ENCODE results near the gene SCN1B.

SCN1B gene

GRCh38 chr19:35066691-35067563 is 36.7 kb downstream of the SCN1B start:
- no peak overlapping the region for H3K4me3 ChIP-seq (ENCODE audit: low read length)
- H3K36me3 ChIP-seq (ENCODE audit: control insufficient read depth, insufficient read depth, low read length), result no peaks in the 10 kb centered on the region
- no peaks in the 10 kb centered on the region for H3K9me3 ChIP-seq (ENCODE audit: control insufficient read depth, low read length)
- H3K27me3 ChIP-seq (ENCODE audit: control insufficient read depth, insufficient read depth, low read length), result no peaks in the 10 kb centered on the region
- peaks cover 4% of the 10 kb centered on the region for H3K4me1 ChIP-seq (ENCODE audit: control insufficient read depth, insufficient read depth, low read length)
- H3K9ac ChIP-seq (ENCODE audit: low read length), result no peak overlapping the region

- no peaks in the 10 kb centered on the region for H3K27me3 ChIP-seq (ENCODE audit: control insufficient read depth, insufficient read depth, low read length)
- H3K36me3 ChIP-seq (ENCODE audit: control insufficient read depth, insufficient read depth, low read length), result no peaks in the 10 kb centered on the region
- peaks cover 4% of the 10 kb centered on the region for H3K4me1 ChIP-seq (ENCODE audit: control insufficient read depth, insufficient read depth, low read length)
- no peak overlapping the region for H3K9ac ChIP-seq (ENCODE audit: low read length)
- H3K9me3 ChIP-seq (ENCODE audit: control insufficient read depth, low read length), result no peaks in the 10 kb centered on the region
- H3K4me3 ChIP-seq (ENCODE audit: low read length), result no peak overlapping the region
Measured at GRCh38 chr19:35068941-35069634, 38.8 kb downstream of the SCN1B start.

GRCh38 chr19:35069696-35070095 is 39.4 kb downstream of the SCN1B start:
- H3K4me3 ChIP-seq (ENCODE audit: low read length), result no peak overlapping the region
- H3K9ac ChIP-seq (ENCODE audit: low read length), result no peak overlapping the region
- H3K4me1 ChIP-seq (ENCODE audit: control insufficient read depth, insufficient read depth, low read length), result peaks cover 4% of the 10 kb centered on the region
- no peaks in the 10 kb centered on the region for H3K9me3 ChIP-seq (ENCODE audit: control insufficient read depth, low read length)
- H3K27me3 ChIP-seq (ENCODE audit: control insufficient read depth, insufficient read depth, low read length), result no peaks in the 10 kb centered on the region
- H3K36me3 ChIP-seq (ENCODE audit: control insufficient read depth, insufficient read depth, low read length), result no peaks in the 10 kb centered on the region

- H3K36me3 ChIP-seq (ENCODE audit: control insufficient read depth, insufficient read depth, low read length), result no peaks in the 10 kb centered on the region
- no peak overlapping the region for H3K9ac ChIP-seq (ENCODE audit: low read length)
- no peaks in the 10 kb centered on the region for H3K27me3 ChIP-seq (ENCODE audit: control insufficient read depth, insufficient read depth, low read length)
- peaks cover 4% of the 10 kb centered on the region for H3K4me1 ChIP-seq (ENCODE audit: control insufficient read depth, insufficient read depth, low read length)
- no peak overlapping the region for H3K4me3 ChIP-seq (ENCODE audit: low read length)
- H3K9me3 ChIP-seq (ENCODE audit: control insufficient read depth, low read length), result no peaks in the 10 kb centered on the region
Measured at GRCh38 chr19:35070471-35070870, 40.2 kb downstream of the SCN1B start.

GRCh38 chr19:35073516-35073915 is 43.2 kb downstream of the SCN1B start:
- Histone ChIP-seq H3K4me1 (ENCODE audit: control insufficient read depth, insufficient read depth, low read length) (no peaks in the 10 kb centered on the region), H3K9ac (ENCODE audit: low read length) (no peak overlapping the region), H3K9me3 (ENCODE audit: control insufficient read depth, low read length) (no peaks in the 10 kb centered on the region), H3K27me3 (ENCODE audit: control insufficient read depth, insufficient read depth, low read length) (no peaks in the 10 kb centered on the region), H3K4me3 (ENCODE audit: low read length) (no peak overlapping the region), H3K36me3 (ENCODE audit: control insufficient read depth, insufficient read depth, low read length) (no peaks in the 10 kb centered on the region)

GRCh38 chr19:35073941-35074340 is 43.7 kb downstream of the SCN1B start:
- Histone ChIP-seq H3K36me3 (ENCODE audit: control insufficient read depth, insufficient read depth, low read length) (no peaks in the 10 kb centered on the region), H3K4me1 (ENCODE audit: control insufficient read depth, insufficient read depth, low read length) (no peaks in the 10 kb centered on the region), H3K4me3 (ENCODE audit: low read length) (no peak overlapping the region), H3K9me3 (ENCODE audit: control insufficient read depth, low read length) (no peaks in the 10 kb centered on the region), H3K9ac (ENCODE audit: low read length) (no peak overlapping the region), H3K27me3 (ENCODE audit: control insufficient read depth, insufficient read depth, low read length) (no peaks in the 10 kb centered on the region)

GRCh38 chr19:35074426-35075201 is 44.3 kb downstream of the SCN1B start:
- Histone ChIP-seq H3K9me3 (ENCODE audit: control insufficient read depth, low read length) (no peaks in the 10 kb centered on the region), H3K4me1 (ENCODE audit: control insufficient read depth, insufficient read depth, low read length) (no peaks in the 10 kb centered on the region), H3K27me3 (ENCODE audit: control insufficient read depth, insufficient read depth, low read length) (no peaks in the 10 kb centered on the region), H3K36me3 (ENCODE audit: control insufficient read depth, insufficient read depth, low read length) (no peaks in the 10 kb centered on the region), H3K9ac (ENCODE audit: low read length) (no peak overlapping the region), H3K4me3 (ENCODE audit: low read length) (no peak overlapping the region)

- Histone ChIP-seq H3K36me3 (ENCODE audit: control insufficient read depth, insufficient read depth, low read length) (no peaks in the 10 kb centered on the region), H3K4me1 (ENCODE audit: control insufficient read depth, insufficient read depth, low read length) (no peaks in the 10 kb centered on the region), H3K27me3 (ENCODE audit: control insufficient read depth, insufficient read depth, low read length) (no peaks in the 10 kb centered on the region), H3K4me3 (ENCODE audit: low read length) (no peak overlapping the region), H3K9me3 (ENCODE audit: control insufficient read depth, low read length) (no peaks in the 10 kb centered on the region), H3K9ac (ENCODE audit: low read length) (no peak overlapping the region)
Measured at GRCh38 chr19:35075202-35076025, 45.1 kb downstream of the SCN1B start.

- H3K4me1 ChIP-seq (ENCODE audit: control insufficient read depth, insufficient read depth, low read length), result no peaks in the 10 kb centered on the region
- H3K4me3 ChIP-seq (ENCODE audit: low read length), result no peak overlapping the region
- H3K36me3 ChIP-seq (ENCODE audit: control insufficient read depth, insufficient read depth, low read length), result no peaks in the 10 kb centered on the region
- no peaks in the 10 kb centered on the region for H3K9me3 ChIP-seq (ENCODE audit: control insufficient read depth, low read length)
- H3K9ac ChIP-seq (ENCODE audit: low read length), result no peak overlapping the region
- H3K27me3 ChIP-seq (ENCODE audit: control insufficient read depth, insufficient read depth, low read length), result no peaks in the 10 kb centered on the region
Measured at GRCh38 chr19:35076026-35076370, 45.7 kb downstream of the SCN1B start.

GRCh38 chr19:35076657-35077056 is 46.4 kb downstream of the SCN1B start:
- H3K9ac ChIP-seq (ENCODE audit: low read length), result no peak overlapping the region
- no peaks in the 10 kb centered on the region for H3K9me3 ChIP-seq (ENCODE audit: control insufficient read depth, low read length)
- H3K4me3 ChIP-seq (ENCODE audit: low read length), result no peak overlapping the region
- no peaks in the 10 kb centered on the region for H3K4me1 ChIP-seq (ENCODE audit: control insufficient read depth, insufficient read depth, low read length)
- no peaks in the 10 kb centered on the region for H3K36me3 ChIP-seq (ENCODE audit: control insufficient read depth, insufficient read depth, low read length)
- no peaks in the 10 kb centered on the region for H3K27me3 ChIP-seq (ENCODE audit: control insufficient read depth, insufficient read depth, low read length)

GRCh38 chr19:35077411-35078223 is 47.3 kb downstream of the SCN1B start:
- Histone ChIP-seq H3K4me3 (ENCODE audit: low read length) (no peak overlapping the region), H3K4me1 (ENCODE audit: control insufficient read depth, insufficient read depth, low read length) (no peaks in the 10 kb centered on the region), H3K36me3 (ENCODE audit: control insufficient read depth, insufficient read depth, low read length) (no peaks in the 10 kb centered on the region), H3K9ac (ENCODE audit: low read length) (no peak overlapping the region), H3K27me3 (ENCODE audit: control insufficient read depth, insufficient read depth, low read length) (no peaks in the 10 kb centered on the region), H3K9me3 (ENCODE audit: control insufficient read depth, low read length) (no peaks in the 10 kb centered on the region)
